Epithelial cell of esophagus (primary cell): Measurements from ENCODE around the gene DEAF1.

Experiments used
- DNase-seq: peaks from one replicate; pipeline ENCODE4 v3.0.0; 2010; ENCODE audit warnings: low read depth
- H3K4me3 ChIP-seq: 2 replicates; pipeline ENCODE4 v1.5.1; 2011; ENCODE audit warnings: mild to moderate bottlenecking, low read length, control low read depth
- CTCF ChIP-seq: IDR thresholded peaks from 2 replicates; pipeline ENCODE4 v1.5.1; 2011; ENCODE audit warnings: low read depth, mild to moderate bottlenecking, low read length, control low read depth, inconsistent platforms; ENCODE audit not compliant: insufficient read depth; ENCODE audit errors: missing control alignments

DEAF1 gene

GRCh38 chr11:673866-674265, 21.2 kb downstream of the DEAF1 start:
- TF ChIP-seq CTCF, result no peak
- DNase-seq, result no peak

DNA sequence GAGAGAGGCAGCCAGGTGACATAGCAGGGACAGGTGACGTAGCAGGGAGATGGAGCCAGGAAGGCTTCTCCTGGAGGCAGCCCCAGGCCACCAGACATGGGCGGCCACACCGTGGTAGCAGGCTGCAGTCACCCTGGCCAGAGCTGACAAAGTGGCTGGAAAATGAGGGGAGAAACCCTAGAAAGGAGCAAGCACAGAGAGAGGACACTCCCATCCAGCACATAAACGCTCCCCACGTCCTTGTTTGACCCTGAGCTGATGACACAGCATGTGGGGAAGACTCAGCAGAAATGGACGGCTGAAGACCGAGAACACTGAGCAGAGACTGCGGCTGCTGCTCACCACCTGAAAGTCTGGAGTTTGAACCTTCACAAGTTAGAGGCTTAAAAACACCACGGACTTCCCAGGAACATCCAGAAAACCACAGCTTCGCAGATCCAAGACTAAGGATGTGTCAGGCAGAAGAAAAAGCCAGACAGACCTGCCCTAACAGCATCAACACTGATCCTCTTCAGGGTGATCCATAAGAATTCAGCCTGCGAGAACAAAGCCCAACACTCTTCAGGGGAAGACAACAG, 29.2 kb downstream of the DEAF1 start:
- DNase-seq, result no peak
- no peak for TF ChIP-seq CTCF
- H3K4me3 ChIP-seq, result no peak overlapping the region

More at GRCh38 chr11:673866-674265, 21.2 kb downstream of the DEAF1 start:
- H3K4me3 ChIP-seq, result no peak overlapping the region

- no peak for TF ChIP-seq CTCF
- H3K4me3 ChIP-seq, result no peak overlapping the region
Observed at GRCh38 chr11:665062-665703, 29.8 kb downstream of the DEAF1 start.

DNA sequence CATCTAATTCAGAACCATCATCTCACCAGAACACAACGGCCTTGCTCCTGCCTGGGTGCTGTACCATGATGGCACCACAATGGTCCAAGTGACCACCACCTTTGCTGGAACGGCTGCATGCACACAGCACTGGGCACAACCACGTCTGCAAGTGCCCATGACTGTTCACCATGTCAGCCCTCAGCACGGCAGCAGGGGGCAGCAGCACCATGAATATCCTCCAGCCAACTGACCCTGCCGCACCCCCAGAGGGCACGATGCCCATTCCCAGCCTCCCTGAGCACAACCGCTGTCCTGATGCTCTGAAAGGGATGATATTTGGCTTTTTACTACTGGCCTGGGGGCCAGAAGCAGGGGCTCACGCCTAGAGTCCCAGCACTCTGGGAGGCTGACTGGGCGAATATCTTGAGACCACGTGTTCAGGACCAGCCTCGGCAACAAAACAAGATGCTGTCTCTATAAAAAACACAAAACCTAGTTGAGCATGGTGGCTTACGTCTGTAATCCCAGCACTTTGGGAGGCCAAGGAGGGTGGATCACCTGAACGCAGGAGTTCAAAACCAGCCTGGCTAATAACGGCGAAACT, 32.2 kb downstream of the DEAF1 start:
- peak; percentile 59 for DNase-seq
- peak; percentile 61 for TF ChIP-seq CTCF
- no peak overlapping the region for H3K4me3 ChIP-seq

More at GRCh38 chr11:665062-665703, 29.8 kb downstream of the DEAF1 start:
- DNase-seq, result no peak

DNA sequence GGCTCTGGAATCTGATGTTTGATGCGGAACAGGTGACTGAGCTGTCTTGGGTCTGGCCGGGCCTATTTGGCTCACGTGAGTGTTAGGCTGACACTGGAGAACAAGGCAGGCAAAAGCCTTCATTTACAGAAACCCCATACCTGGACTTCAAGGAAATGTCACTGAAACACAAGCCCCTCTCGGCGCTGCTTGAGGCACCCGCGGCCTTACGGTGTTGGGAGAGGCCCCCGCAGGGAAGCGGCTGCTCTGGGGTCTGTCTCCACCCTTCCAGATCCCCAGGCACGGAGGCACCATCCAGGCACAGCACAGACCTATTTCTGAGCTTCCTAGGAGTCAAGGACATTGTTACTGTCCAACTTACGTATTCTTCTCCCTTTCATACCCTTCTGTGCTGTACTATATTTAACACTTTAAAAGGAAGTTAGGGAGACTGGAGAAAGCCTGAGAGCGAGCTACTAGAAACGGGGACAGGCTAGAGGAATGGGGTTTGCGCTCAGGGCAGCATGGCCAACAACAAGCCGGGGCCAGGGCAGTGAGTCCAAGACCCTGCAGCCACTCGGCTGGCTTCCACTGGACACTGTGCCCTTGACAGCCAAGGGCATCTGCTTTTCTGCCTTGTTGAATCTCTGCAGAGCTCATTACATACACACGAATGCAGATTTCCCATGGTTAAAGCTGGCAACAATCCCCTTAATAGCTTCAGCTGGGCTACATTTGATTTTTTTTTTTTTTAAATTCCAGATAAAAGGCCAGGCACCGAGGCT, 34.2 kb downstream of the DEAF1 start:
- TF ChIP-seq CTCF, result no peak
- no peak for DNase-seq
- H3K4me3 ChIP-seq, result no peak overlapping the region

GRCh38 chr11:660281-660680, 34.7 kb downstream of the DEAF1 start:
- TF ChIP-seq CTCF, result no peak
- no peak for DNase-seq
- no peak overlapping the region for H3K4me3 ChIP-seq
